Measurements from ENCODE around the gene PDZD4.

PDZD4 gene

GRCh38 chrX:153755136-153755535 lies 75.2 kb downstream of the PDZD4 start:
- no peak for DNase-seq (ENCODE audit: low spot score)
